Renal cortex interstitium (tissue), 11 donors: ENCODE data around the gene CNTNAP2. TPM values are rescaled to one million over a fixed set of nuclear protein-coding genes. Genes with fewer than 3 reads are reported as not detected.

ENCODE experiments used
- DNase-seq, 11 donors: peaks; one replicate each; pipeline ENCODE4 v3.0.0-alpha.2; 2013; ENCODE audit warnings: low read depth in 9 of 11, low spot score in 4 of 11; ENCODE audit errors: extremely low read depth in 1 of 11
- polyA plus RNA-seq, 3 donors: library from polyadenylated mRNA; unstranded; fragments of 120-200 nt; gene quantifications; one replicate each; pipeline ENCODE4 v1.2.1, GENCODE V29; 2013; ENCODE audit not compliant: insufficient read length in 3 of 3

Gene CNTNAP2
- polyA plus RNA-seq, 3 donors = 25.6 to 29.3 (median 26.6) TPM

- no peak for DNase-seq
Measured at GRCh38 chr7:148214101-148214500, 2097.5 kb downstream of the CNTNAP2 start.

GRCh38 chr7:148218603-148219002, 2102.0 kb downstream of the CNTNAP2 start:
- no peak for DNase-seq

GRCh38 chr7:148222721-148223120, 2106.1 kb downstream of the CNTNAP2 start:
- no peak for DNase-seq

GRCh38 chr7:148223160-148223559, 2106.6 kb downstream of the CNTNAP2 start:
- no peak for DNase-seq

- DNase-seq = no peak
Measured at GRCh38 chr7:148223738-148224137, 2107.1 kb downstream of the CNTNAP2 start.

GRCh38 chr7:148230296-148230695, 2113.7 kb downstream of the CNTNAP2 start:
- DNase-seq = no peak

GRCh38 chr7:148230883-148231282, 2114.3 kb downstream of the CNTNAP2 start:
- no peak for DNase-seq

GRCh38 chr7:148232784-148233183, 2116.2 kb downstream of the CNTNAP2 start:
- no peak for DNase-seq

- DNase-seq = no peak
Measured at GRCh38 chr7:148234715-148235114, 2118.1 kb downstream of the CNTNAP2 start.

- DNase-seq = peak in 2 of 11 donors; percentile 20 to 43
Measured at GRCh38 chr7:148238761-148239325, 2122.2 kb downstream of the CNTNAP2 start.

GRCh38 chr7:148241700-148242293, 2125.2 kb downstream of the CNTNAP2 start:
- peak in 2 of 11 donors; percentile 36 to 44 for DNase-seq

GRCh38 chr7:148242294-148242821, 2125.8 kb downstream of the CNTNAP2 start:
- DNase-seq = peak in 6 of 11 donors; percentile 47 to 65 (median 55)

GRCh38 chr7:148245381-148245780, 2128.8 kb downstream of the CNTNAP2 start:
- DNase-seq = no peak

GRCh38 chr7:148253629-148254028, 2137.0 kb downstream of the CNTNAP2 start:
- DNase-seq = no peak

- no peak for DNase-seq
Measured at GRCh38 chr7:148255333-148255732, 2138.7 kb downstream of the CNTNAP2 start.

- no peak for DNase-seq
Measured at GRCh38 chr7:148256433-148256832, 2139.8 kb downstream of the CNTNAP2 start.

GRCh38 chr7:148260599-148260998, 2144.0 kb downstream of the CNTNAP2 start:
- DNase-seq = peak in 2 of 11 donors; percentile 32 to 33

GRCh38 chr7:148261523-148261922, 2144.9 kb downstream of the CNTNAP2 start:
- DNase-seq = no peak

- DNase-seq = peak in 1 of 11 donors; percentile 9
Measured at GRCh38 chr7:148261996-148262688, 2145.5 kb downstream of the CNTNAP2 start.

GRCh38 chr7:148262721-148263229, 2146.2 kb downstream of the CNTNAP2 start:
- DNase-seq = peak in 5 of 11 donors; percentile 50 to 67 (median 55)
